ENCODE measurements around the gene ULK4.

DNA sequence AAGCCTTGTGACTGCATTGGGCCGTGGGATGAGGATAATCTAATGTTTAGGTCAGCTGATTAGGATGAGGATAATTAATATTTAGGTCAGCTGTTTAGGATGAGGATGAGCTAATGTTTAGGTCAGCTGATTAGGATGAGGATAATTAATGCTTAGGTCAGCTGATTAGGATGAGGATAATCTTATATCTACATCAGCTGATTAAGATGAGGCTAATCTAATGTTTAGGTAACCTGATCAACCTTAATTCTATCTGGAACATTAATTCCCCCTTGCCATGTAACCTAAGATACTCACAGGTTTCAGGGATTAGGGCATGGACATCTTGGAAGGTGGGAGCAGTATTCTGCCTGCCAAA is 362.8 kb downstream of the ULK4 start:
- TF ChIP-seq POLR2AphosphoS5 (IDR thresholded peaks at IDR 0.05): no peak
- TF ChIP-seq EZH2 (IDR thresholded peaks at IDR 0.05; ENCODE audit: borderline replicate concordance, insufficient read depth, low read length, poor library complexity, severe bottlenecking): no peak
- no peak for TF ChIP-seq CTCF (IDR thresholded peaks at IDR 0.05; ENCODE audit: poor library complexity, severe bottlenecking)

Measured in neural cell (in vitro differentiated cells).